HG03025 (cell line): ENCODE data around the gene DLGAP1.

Source experiments
- ATAC-seq: cut with Tn5 transposase; IDR thresholded peaks from one replicate; pipeline ENCODE4 v1.9.1; 2021; ENCODE audit warnings: mild to moderate bottlenecking, moderate library complexity; ENCODE audit not compliant: unreplicated experiment, low FRiP score

The DLGAP1 gene

DNA sequence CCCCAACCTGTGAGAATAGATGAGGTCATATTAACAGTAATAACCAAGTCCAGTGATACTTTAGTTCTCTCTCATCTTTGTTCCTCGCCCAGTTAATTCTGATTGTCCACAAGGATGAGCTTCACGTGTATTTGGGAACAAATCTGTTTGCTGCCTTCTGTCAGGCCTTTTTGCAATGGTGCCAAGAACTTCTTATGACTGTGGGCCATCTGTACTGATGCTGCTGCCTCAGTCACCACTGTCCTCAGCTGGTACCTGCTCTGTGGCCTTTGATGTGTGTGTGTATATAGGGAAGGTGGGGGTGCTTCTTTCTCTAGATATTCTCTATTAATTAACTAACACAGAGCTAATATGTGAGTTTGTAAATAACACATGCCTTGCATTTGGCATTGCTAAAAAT lies 612.3 kb downstream of the DLGAP1 start:
- no peak for ATAC-seq

DNA sequence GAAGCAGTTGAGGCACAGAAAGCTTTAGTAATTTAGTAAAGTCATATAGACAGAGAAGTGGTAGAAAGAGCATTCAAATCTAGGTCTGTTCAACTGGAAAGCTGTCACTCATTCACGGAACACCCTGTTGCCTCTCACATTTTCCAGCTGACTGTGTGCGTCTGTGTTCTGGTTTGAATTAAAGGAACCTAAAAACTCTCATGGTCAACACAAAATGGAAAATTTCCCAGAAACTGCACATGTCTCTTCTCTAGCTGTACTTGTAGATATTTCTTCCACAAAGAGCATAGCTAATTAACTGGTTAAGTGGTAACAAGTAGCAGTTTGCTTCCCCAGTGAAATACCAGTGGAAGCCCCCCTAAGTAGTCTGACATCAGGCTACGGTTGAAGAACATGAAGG lies 614.3 kb downstream of the DLGAP1 start:
- ATAC-seq = no peak

GRCh38 chr18:3839581-3839981 lies 615.5 kb downstream of the DLGAP1 start:
- ATAC-seq = no peak

DNA sequence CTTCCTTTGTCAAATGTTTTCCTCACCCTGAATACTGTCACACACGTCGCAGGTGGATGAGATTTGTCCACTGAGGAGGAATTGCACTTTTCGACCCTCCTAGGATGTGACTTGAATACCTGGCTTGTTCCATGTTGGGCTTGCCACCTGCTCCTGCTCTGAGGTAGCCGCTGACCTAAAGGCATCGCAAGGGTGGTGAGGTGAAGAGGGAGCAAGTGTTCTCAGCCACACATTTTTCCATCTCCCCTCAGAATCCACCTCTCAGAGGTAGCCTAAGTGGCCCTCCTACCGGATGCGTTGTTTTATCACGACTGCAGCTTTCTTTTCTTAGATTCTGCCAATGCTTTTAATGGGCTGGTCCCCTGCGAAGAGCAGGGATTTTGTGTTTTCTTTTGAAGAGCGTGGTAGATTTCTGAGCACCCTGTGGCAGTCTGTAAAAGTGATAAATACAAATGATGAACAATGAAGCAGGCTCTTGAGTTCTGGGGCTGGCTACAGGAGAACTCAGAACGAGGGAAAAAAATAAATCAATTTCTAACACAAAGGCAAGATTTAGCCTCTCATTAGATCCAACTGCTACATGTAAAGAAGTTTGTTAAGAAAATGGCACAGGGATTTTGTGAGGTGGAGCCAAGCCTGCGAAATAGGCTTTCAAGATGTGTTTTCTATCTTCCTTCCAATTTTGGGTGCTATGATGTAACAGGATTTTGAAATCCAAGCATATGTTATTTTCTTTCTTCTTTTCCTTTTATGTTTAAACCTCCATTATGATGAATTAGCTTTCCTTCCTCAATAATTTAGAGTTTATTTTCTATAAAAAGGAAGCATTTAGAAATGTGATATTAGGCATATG lies 618.4 kb downstream of the DLGAP1 start:
- ATAC-seq = no peak

- no peak for ATAC-seq
Measured at GRCh38 chr18:3832025-3832638, 623.0 kb downstream of the DLGAP1 start.

DNA sequence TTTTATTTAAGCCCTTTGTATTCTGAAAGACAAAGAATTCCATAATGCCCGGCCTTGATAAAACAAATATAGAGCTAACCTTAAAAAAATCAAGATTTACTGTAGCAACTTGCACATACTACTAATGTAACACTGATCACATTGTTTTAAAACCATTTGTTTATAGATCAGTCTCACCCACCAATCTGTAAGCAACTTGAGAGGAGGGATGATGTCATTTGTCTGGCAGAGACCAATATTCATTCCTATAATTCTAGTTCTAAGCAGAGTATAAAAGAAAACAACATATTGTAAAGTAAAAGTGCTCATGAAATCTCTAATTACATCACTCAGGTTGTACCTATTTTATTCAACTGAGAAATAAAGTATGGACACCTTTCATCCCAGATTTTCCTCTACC lies 624.5 kb downstream of the DLGAP1 start:
- ATAC-seq = no peak

GRCh38 chr18:3827236-3827845 lies 627.8 kb downstream of the DLGAP1 start:
- no peak for ATAC-seq

DNA sequence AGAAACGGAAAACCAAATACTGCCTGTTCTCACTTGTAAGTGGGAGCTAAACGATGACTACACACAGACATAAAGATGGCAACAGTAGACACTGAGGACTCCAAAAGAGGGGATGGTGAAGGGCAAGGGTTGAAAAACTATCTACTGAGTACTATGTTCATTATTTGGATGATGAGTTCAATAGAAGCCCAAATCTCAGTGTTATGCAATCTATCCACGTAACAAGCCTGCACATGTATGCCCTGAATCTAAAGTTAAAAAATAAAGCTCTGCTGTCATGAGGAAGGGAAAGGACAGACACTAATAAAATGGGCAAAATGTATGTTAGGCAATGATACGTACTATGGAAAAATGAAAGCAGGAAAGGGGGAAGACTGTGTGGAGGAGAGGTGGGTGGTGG lies 629.1 kb downstream of the DLGAP1 start:
- ATAC-seq = no peak

DNA sequence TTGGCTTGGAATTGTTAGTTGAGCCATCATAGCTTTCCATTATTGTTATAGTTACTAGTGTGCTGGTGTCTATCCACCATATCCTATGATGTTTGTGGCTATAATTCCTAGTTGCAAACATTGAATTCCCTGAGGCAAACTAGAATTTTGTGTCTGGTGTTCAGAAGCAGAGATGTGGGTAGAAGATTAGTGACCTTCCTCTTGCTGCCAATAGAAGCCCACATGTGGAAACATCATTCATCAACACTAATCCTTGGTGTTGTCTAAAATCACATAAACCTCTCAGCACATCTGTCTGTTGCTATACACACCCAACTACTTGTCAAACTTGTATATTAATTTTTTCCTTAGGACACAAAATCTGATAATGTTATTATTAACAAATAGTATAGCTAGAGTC lies 631.0 kb downstream of the DLGAP1 start:
- no peak for ATAC-seq

DNA sequence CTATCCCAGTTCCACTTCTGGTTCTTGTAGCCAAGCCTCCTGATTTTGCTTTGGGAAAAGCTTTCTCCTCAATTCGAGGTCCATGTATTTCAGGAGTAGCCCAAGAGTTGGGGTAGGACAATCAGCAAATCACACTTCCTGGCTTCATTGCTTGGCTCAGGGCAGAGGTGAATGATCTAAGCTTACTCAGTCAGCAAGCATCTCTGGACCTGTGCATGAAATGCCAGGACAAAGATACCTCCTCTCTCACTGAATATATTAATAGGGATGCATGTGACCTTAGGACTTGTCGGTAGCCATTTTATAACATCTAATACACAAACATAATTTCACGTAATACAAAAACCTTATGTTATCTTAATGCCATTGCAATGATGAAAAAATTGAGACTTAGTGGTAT lies 632.0 kb downstream of the DLGAP1 start:
- ATAC-seq = no peak

GRCh38 chr18:3821524-3821923 lies 633.6 kb downstream of the DLGAP1 start:
- ATAC-seq = no peak

- no peak for ATAC-seq
Measured at GRCh38 chr18:3819961-3820360, 635.1 kb downstream of the DLGAP1 start.

GRCh38 chr18:3816610-3817363 lies 638.3 kb downstream of the DLGAP1 start:
- ATAC-seq = no peak

GRCh38 chr18:3815991-3816390 lies 639.1 kb downstream of the DLGAP1 start:
- no peak for ATAC-seq

DNA sequence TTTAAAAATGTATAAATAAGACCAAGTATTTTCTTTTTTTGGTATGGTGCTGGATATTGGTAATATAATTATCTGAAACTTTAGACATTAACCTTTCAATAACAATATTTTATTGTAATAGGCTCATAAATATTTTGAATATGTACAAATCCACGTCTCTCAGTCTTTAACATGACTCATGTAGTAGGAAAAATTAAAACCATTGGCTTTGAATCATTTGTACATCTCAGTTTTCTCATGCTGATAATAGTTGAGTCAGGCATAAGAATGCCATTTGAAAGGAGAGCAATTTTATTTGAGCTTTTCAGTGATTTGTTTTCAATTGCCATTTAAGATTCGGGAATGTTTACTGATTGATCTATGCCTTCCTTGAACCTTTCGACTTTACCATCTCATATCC lies 640.3 kb downstream of the DLGAP1 start:
- no peak for ATAC-seq

DNA sequence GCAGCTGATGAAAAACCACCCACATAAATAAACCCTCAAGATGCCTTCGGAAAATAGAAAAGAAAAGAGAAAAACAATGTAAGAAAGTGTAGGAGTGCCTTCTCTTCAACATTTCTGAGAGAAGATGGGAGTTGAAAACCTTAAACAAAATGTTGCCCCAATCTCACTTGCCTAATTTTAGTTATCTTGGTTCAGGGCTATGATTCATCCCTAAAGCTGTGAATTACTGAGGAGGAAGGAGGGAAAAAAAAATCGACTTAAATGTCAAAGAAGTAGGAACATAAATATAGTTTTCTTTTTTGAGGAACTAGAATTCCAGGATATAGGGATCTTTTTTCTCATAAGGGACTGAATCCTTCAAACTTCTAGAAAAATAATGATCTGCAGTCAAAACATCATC lies 644.8 kb downstream of the DLGAP1 start:
- ATAC-seq = no peak

DNA sequence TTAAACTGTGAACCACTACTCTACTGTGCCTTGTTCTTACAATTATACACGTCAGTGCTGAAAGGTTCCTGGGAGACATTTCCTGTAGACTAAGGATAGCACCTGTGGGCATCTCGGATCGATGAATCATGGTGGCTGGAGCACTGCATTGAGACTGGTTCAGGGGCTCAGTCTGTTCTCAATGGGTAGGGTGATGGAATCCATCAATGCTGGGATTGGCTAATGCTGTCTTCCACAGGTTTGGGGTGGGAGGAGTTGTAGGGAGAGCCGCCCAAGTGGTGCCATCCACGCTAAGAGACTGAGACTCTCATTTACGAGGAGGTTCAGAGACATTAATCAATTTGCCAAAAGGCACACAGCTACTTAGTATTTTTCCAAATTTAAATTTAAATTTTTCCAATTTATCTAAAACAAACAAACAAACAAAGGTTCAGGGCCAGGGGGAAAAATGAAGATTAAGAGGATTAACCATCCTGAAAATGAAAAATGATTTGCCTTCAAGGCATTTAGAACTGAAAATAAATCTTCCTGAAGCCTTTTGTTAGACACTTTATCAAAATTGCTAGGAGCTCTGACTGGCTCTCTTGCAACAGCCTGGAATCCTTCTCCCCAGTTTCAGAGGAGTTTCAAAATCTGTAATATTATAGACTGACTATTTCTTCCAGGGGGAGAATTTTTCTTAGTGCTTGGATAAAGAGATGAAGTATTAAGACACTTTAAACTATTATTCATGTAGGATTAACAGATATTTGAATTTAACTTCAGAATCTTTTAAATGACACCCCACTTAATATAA lies 645.9 kb downstream of the DLGAP1 start:
- no peak for ATAC-seq

GRCh38 chr18:3806656-3807055 lies 648.5 kb downstream of the DLGAP1 start:
- ATAC-seq = no peak

DNA sequence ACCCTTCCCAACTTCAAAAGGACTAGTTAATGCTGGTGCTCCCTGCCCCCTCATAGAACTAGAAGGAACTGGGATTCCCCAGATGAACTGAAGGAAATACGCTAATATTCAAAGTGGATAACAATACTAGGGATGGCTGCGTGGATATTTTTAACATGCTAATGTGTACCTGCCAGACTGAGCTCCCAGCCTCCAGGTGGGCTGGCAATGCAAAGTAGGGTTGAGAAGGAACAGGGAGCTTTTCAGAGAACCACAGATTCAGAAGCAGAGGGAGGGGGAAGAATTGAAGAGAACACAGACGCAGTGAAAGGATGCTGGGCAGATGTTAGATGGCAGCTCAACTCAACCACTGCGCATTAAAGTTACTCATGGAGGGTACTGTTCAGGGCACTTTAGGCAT lies 650.8 kb downstream of the DLGAP1 start:
- no peak for ATAC-seq

- ATAC-seq = no peak
Measured at GRCh38 chr18:3803350-3803749, 651.8 kb downstream of the DLGAP1 start.
